Activated T-helper 1 cell treated with anti-CD3 and anti-CD28 coated beads, Interleukin-12 subunit alpha, Interleukin-12 subunit beta, Interleukin-2, Interleukin-4 antibody, amounts not matched to agents 30 ng/mL and 10 ng/mL and 1 ng/mL, durations not matched to agents 14 hours and 24 hours and 36 hours (primary cell): ENCODE measurements around the gene NFIA. TPM values are rescaled to one million over a fixed set of nuclear protein-coding genes. Genes with fewer than 3 reads are reported as not detected.

ENCODE experiments used
- DNase-seq: peaks from one replicate; pipeline ENCODE4 v3.0.0; 2021; ENCODE audit warnings: low spot score
- H3K27ac Mint-ChIP-seq: one replicate; pipeline ENCODE4 v1.8.0; 2021; ENCODE audit warnings: mild to moderate bottlenecking, mixed read lengths
- H3K27me3 Mint-ChIP-seq: one replicate; pipeline ENCODE4 v1.8.0; 2022; ENCODE audit warnings: mild to moderate bottlenecking, moderate library complexity, mixed read lengths; ENCODE audit not compliant: insufficient read depth
- H3K36me3 Mint-ChIP-seq: one replicate; pipeline ENCODE4 v1.8.0; 2021; ENCODE audit warnings: low read depth, mixed read lengths
- H3K4me1 Mint-ChIP-seq: one replicate; pipeline ENCODE4 v1.8.0; 2021; ENCODE audit warnings: low read depth, mixed read lengths
- H3K4me3 Mint-ChIP-seq: one replicate; pipeline ENCODE4 v1.8.0; 2021; ENCODE audit warnings: mild to moderate bottlenecking, moderate library complexity, mixed read lengths
- H3K9me3 Mint-ChIP-seq: one replicate; pipeline ENCODE4 v1.8.0; 2021; ENCODE audit warnings: mixed read lengths
- intact Hi-C: fragments of 100-400 bp; cut with micrococcal nuclease; formaldehyde crosslinking; loops from one replicate; pipeline ENCODE4 v1.15.1; 2024
- total RNA-seq: library from RNA; stranded (reverse); gene quantifications from 2 replicates; pipeline ENCODE4 v1.2.3, GENCODE V29; 2022

Gene NFIA
- total RNA-seq, 1 donor from 2014 or later = 0.41 TPM

DNA sequence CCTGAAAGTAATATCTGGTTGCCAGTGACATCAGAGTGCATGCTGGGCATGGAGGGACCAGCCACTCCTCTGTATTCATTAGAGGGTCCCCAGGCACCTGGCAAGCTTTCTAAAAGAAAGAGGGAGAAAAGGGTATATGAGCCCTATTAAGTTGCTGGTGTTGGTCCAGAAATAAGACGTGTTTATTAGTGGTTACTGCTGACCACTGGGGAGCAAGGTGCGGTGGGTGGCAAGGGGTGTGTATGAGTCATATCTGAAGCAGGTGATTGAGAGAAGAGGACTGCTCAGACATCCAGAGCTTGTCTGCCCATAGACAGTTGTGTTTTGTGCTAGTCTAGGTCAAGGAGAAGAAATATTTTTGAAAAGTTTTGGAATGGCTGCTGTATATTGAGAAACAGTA is 344.5 kb downstream of the NFIA start:
- DNase-seq = no peak
- Mint-ChIP-seq H3K36me3 (no peaks in the 10 kb centered on the region), H3K4me3 (no peak overlapping the region), H3K9me3 (no peaks in the 10 kb centered on the region), H3K27ac (no peak overlapping the region), H3K4me1 (no peaks in the 10 kb centered on the region), H3K27me3 (no peaks in the 10 kb centered on the region)
- intact Hi-C loops = no loop called here

DNA sequence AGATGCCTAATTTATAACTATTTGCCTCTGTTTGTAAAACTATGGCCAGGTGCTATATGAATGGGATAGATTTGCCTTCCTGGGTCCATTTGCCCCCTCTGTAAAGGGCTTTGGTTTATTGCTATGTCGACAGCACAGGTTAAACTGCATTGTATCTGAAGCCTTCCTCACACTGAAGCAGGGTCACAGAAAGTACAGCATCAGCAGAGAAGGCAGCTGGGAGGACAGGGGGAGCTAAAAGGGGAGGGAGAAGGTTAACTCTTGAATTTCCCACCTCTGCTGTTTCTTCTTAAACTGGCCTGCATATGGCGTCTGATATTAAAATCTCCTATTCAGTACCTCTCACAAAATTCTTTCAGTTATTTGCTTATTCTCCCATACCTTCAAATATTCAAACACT is 345.1 kb downstream of the NFIA start:
- no peaks in the 10 kb centered on the region for H3K4me1 Mint-ChIP-seq
- no peak overlapping the region for H3K27ac Mint-ChIP-seq
- intact Hi-C loops = no loop called here
- H3K4me3 Mint-ChIP-seq = no peak overlapping the region
- DNase-seq = no peak
- H3K27me3 Mint-ChIP-seq = no peaks in the 10 kb centered on the region
- no peaks in the 10 kb centered on the region for H3K36me3 Mint-ChIP-seq
- H3K9me3 Mint-ChIP-seq = no peaks in the 10 kb centered on the region

DNA sequence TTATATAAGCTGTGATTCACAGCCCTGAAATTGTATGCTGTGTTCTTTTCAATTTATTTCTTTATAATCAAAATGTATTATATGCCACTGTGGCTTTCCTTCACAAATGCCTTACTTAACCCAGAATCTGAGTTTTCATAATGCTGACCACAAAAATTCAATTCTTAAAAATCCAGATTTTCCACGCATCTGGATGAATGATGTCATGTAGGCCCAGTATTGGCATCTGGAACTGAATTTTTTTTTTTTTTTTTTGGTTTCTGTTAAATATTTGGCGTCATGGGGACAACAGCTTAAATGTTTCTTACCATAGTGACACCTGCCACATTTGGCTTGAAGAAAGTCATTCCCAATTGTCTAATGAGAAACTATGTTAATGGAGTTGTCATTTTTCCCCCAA is 345.8 kb downstream of the NFIA start:
- H3K27ac Mint-ChIP-seq = no peak overlapping the region
- no peak overlapping the region for H3K4me3 Mint-ChIP-seq
- H3K27me3 Mint-ChIP-seq = peaks cover 4% of the 10 kb centered on the region
- H3K9me3 Mint-ChIP-seq = no peaks in the 10 kb centered on the region
- no peak for DNase-seq
- intact Hi-C loops = no loop called here
- H3K36me3 Mint-ChIP-seq = no peaks in the 10 kb centered on the region
- no peaks in the 10 kb centered on the region for H3K4me1 Mint-ChIP-seq

DNA sequence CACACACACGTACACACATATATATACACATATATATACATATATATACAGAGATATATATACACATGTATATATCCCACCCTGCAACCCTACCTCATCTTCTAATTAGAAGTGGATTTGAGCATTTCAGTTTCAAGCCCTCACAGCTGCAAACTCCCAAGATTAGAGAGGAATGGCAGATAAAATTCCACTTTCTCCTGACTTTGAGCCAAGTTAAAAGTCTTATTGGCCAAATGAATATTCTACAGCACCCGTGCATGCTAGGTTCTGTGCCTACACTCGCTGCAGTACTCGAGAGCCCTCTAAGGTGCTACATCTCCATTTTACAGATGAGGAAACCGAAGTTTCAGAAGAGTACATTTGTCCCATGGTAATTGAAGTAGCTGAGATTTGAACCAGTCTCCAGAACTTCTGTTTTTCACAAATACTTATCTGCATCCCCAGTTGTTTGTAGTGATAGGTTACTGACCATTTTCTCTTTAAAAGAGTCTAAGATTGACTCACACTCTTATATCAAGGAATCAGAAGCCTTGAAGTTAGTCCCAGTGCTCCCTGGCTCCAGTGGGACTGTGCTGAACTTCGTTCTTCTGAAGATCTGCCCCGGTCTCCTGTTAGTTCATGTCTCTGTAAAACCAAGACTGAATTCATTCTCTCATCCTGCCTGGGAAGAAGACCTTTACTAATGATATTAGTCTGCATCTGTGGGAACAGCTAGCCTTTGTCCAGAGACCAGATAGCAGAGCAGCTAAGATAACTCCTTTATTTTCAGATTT is 350.4 kb downstream of the NFIA start:
- Mint-ChIP-seq H3K9me3 (no peaks in the 10 kb centered on the region), H3K27me3 (peaks cover 16% of the 10 kb centered on the region), H3K4me1 (no peaks in the 10 kb centered on the region), H3K27ac (no peak overlapping the region), H3K36me3 (no peaks in the 10 kb centered on the region), H3K4me3 (no peak overlapping the region)
- intact Hi-C loops = no loop called here
- DNase-seq = no peak

DNA sequence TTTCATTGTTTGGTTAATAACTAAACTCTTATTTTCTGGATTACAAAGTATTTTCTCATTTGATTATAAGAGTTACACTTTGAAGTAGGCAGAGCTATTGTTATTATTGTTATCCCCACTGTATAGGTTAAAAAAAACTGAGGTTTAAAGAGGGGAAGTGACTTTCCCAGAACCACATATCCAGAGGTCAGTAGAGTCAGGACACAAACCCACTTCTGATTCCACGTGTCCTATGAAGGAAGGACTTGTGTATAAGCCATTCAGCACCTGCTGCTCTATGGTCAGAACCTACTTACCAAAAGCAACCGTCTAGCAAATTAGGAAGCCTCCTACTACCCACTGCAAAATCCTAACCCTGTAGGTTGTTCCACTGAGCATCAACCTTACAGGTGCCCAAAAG is 351.3 kb downstream of the NFIA start:
- H3K27me3 Mint-ChIP-seq = peaks cover 16% of the 10 kb centered on the region
- no peak overlapping the region for H3K27ac Mint-ChIP-seq
- H3K9me3 Mint-ChIP-seq = no peaks in the 10 kb centered on the region
- H3K4me3 Mint-ChIP-seq = no peak overlapping the region
- no peak for DNase-seq
- intact Hi-C loops = no loop called here
- no peaks in the 10 kb centered on the region for H3K36me3 Mint-ChIP-seq
- H3K4me1 Mint-ChIP-seq = no peaks in the 10 kb centered on the region

DNA sequence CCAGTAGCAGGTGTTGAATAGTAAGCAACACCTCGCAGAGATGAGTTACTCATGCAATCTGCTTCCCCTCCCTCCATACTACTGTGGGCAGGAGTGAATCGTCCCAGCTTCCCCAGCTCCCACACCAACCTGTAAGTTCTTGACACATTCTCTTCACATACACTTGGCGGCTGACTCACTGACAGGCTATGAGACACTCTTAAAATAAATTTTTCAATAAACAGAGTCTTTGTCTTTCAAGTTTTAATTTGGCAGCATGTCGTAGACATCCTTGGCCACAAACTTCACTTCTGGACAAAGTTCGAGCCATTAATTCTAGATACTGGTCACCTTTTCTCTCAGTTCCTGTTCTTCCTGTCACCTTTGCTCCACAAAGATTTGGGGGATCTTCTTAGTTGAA is 351.9 kb downstream of the NFIA start:
- no peaks in the 10 kb centered on the region for H3K36me3 Mint-ChIP-seq
- no peak for DNase-seq
- no peak overlapping the region for H3K27ac Mint-ChIP-seq
- no peak overlapping the region for H3K4me3 Mint-ChIP-seq
- peaks cover 16% of the 10 kb centered on the region for H3K27me3 Mint-ChIP-seq
- intact Hi-C loops = no loop called here
- no peaks in the 10 kb centered on the region for H3K4me1 Mint-ChIP-seq
- no peaks in the 10 kb centered on the region for H3K9me3 Mint-ChIP-seq

DNA sequence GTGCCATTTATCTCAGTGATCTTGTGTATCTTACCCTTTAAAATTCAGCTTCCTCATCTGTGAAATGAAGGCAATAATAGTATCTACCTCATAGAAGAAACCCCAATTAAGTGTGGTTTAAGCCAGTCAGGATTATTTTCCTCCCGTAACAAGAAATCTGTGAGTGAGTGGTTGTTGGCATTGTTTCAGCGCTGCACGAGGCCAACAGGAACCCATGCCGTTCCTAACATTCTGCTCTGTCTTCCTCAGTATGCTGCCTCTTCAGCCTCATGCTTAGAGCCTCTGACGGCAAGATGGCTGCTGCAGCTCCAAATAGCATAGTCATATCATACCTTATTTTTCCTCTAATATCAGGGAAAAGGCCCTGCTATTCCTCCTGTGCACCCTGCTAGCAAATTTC is 352.9 kb downstream of the NFIA start:
- intact Hi-C loops = no loop called here
- DNase-seq = no peak
- Mint-ChIP-seq H3K4me3 (no peak overlapping the region), H3K27me3 (peaks cover 16% of the 10 kb centered on the region), H3K27ac (no peak overlapping the region), H3K9me3 (no peaks in the 10 kb centered on the region), H3K36me3 (no peaks in the 10 kb centered on the region), H3K4me1 (no peaks in the 10 kb centered on the region)

DNA sequence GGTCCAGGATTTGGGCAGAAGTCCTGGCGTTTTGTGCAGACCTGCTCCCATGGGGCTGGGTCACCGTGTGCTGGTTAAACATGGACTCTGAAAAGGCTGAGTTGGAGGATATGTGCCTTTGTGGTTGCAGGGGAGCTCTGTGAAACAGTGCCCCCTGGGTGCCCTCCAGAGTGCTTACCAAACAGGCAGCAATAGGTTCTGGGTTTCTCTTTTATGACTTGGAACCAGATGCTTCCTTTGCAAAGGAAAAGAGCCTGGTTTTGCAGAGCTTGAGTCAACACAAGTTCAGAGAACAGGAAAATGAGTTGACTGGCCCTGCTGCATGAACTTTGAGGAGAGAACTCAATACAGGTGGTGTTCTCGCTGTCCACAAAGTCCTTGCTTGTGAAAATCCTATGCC is 353.7 kb downstream of the NFIA start:
- no peak overlapping the region for H3K27ac Mint-ChIP-seq
- DNase-seq = no peak
- no peaks in the 10 kb centered on the region for H3K4me1 Mint-ChIP-seq
- H3K9me3 Mint-ChIP-seq = no peaks in the 10 kb centered on the region
- peaks cover 20% of the 10 kb centered on the region for H3K27me3 Mint-ChIP-seq
- intact Hi-C loops = no loop called here
- H3K4me3 Mint-ChIP-seq = no peak overlapping the region
- no peaks in the 10 kb centered on the region for H3K36me3 Mint-ChIP-seq

DNA sequence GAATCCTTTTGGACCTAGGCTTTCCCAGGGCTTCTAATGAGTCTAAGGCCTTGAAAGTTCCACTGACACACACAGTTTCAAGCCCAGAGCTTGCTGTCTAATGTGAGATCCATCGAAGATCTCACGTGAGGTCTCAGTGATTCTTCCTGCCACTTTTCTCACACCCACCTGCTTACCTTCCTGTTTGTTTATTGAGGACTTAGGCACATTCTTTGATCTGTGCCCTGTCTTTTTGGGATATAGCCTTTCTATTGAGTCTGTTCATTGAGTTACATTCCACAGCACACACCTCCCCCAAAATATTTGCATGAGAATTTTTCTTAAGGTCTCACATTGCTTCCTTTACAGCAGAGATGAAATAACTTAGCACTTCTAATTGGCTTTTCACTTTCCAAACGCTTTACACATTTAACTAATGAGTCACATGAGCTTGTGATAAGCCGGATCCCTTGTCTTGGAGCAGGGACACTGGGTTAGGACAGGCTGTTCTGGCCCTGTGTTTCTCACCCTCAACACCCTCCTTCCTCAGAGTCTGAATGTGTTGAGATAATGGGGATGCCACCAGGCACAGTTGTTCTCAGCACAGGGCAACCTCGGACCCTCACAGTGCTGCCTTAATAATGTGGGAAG is 354.2 kb downstream of the NFIA start:
- no peaks in the 10 kb centered on the region for H3K9me3 Mint-ChIP-seq
- no peak overlapping the region for H3K27ac Mint-ChIP-seq
- no peak overlapping the region for H3K4me3 Mint-ChIP-seq
- no peaks in the 10 kb centered on the region for H3K4me1 Mint-ChIP-seq
- intact Hi-C loops = no loop called here
- peaks cover 20% of the 10 kb centered on the region for H3K27me3 Mint-ChIP-seq
- no peak for DNase-seq
- no peaks in the 10 kb centered on the region for H3K36me3 Mint-ChIP-seq

DNA sequence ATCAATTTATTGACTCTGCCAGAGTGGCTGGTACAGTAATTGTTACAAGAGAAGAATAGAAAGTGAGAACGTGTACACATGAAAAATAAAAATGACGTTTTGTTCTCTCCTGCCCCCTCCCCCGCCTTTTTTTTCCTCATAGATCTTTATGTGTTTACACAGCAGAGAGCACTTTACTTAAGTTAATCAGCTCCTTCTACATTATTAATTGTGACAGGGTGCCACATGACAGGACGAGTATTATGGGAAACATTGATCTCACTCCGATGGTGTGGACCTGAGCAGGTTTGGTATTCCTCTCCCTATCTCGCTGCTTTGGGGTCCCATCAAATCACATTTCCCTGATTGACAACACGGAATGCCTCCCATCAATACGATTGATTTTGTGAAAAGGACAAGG is 356.9 kb downstream of the NFIA start:
- Mint-ChIP-seq H3K27ac (no peak overlapping the region), H3K4me3 (no peak overlapping the region), H3K27me3 (peaks cover 13% of the 10 kb centered on the region), H3K4me1 (no peaks in the 10 kb centered on the region), H3K9me3 (no peaks in the 10 kb centered on the region), H3K36me3 (no peaks in the 10 kb centered on the region)
- no peak for DNase-seq
- intact Hi-C loops = no loop called here

DNA sequence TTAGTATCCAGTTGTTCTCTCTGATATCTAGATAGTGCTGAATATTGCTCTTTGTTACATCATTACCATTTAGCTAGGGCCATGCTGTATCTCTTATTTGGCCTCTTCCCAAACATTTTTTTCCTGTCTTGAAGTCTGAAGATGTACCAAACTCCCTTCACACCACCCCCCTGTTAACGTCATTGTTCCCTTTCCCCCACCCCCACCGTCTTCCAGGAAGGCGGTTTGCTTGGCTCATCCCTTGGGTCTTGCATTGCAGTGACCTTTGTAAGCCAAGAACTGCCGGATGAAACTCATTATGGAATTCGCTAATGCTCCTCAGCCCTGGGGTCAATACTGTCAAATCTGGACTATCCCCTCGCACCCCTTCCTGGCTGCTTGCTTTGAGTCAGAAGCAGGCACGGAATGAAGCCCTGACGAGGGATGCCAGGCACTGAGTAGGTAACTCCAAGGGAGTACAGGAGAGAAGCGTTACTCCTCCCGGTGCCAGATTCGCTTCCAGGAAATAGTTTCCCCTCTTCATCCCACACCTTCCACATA is 359.4 kb downstream of the NFIA start:
- intact Hi-C loops = no loop called here
- Mint-ChIP-seq H3K9me3 (no peaks in the 10 kb centered on the region), H3K27me3 (peaks cover 10% of the 10 kb centered on the region), H3K36me3 (no peaks in the 10 kb centered on the region), H3K4me3 (no peak overlapping the region), H3K4me1 (no peaks in the 10 kb centered on the region), H3K27ac (no peak overlapping the region)
- no peak for DNase-seq

DNA sequence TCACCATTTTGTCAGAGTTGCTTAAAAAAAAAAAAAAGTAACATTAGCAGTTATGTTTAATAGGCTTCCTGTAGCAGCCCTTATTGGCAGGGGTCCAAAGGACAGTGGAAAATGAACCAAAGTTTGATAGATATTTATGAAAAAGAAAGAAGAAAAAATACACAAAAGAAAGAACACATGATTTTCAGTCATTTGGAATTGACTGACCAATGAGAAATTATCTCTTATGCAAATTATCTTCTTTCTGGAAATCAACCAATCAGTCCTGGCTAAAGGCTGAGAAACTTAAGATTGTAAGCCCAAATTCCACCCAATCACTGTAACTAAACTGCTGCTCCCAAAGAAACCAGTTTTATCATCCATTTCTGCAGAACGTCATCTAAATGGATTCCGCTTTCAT is 360.2 kb downstream of the NFIA start:
- Mint-ChIP-seq H3K27ac (no peak overlapping the region), H3K4me3 (no peak overlapping the region), H3K27me3 (peaks cover 8% of the 10 kb centered on the region), H3K36me3 (no peaks in the 10 kb centered on the region), H3K4me1 (no peaks in the 10 kb centered on the region), H3K9me3 (no peaks in the 10 kb centered on the region)
- DNase-seq = no peak
- intact Hi-C loops = no loop called here

DNA sequence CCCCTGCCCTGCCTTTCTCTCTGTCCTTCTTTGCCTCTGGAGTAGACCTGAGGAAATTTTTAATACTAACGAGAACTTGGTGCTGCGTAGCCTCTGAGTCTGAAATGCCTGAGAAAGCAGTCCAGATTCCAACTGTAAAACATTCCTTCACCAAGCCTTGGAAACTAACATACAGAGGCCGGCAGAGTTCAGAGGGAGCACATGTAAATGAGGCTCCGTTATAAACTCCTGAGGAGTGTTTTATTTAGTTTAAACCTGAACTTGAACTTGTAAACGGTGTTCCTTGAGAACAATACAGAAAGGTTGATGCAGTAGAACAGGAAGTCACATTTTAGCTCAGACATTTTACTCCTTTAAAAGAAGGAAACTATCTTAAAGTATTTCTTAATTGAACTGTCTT is 361.9 kb downstream of the NFIA start:
- Mint-ChIP-seq H3K4me3 (no peak overlapping the region), H3K4me1 (no peaks in the 10 kb centered on the region), H3K27me3 (peaks cover 8% of the 10 kb centered on the region), H3K27ac (no peak overlapping the region), H3K9me3 (no peaks in the 10 kb centered on the region), H3K36me3 (no peaks in the 10 kb centered on the region)
- intact Hi-C loops = no loop called here
- DNase-seq = no peak
